H1 (cell line): ENCODE results near the gene PHLDA2. TPM values are rescaled to one million over a fixed set of nuclear protein-coding genes. Genes with fewer than 3 reads are reported as not detected.

Experiments used
- CTCF ChIA-PET: fragments of 300-600 bp; sonication (Branson Sonifier 250); formaldehyde crosslinking; loops from one replicate; lab custom pipeline; 2021; ENCODE audit not compliant: partially characterized antibody; lab: Charles Lee
- POLR2A ChIA-PET: fragments of 300-600 bp; sonication (Branson Sonifier 250); formaldehyde crosslinking; loops from one replicate; lab custom pipeline; 2021; ENCODE audit warnings: inconsistent platforms; ENCODE audit not compliant: partially characterized antibody; lab: Charles Lee
- DNase-seq, 2 experiments: peaks; one replicate each; pipeline versions ENCODE4 v3.0.0 to v3.0.0-alpha.2; 2010 to 2022; ENCODE audit warnings: low spot score in 2 of 2, low read depth in 1 of 2, mixed read lengths in 1 of 2
- FAIRE-seq: peaks from 2 replicates; lab custom pipeline; 2011; peaks lifted over from hg19 to GRCh38; lab: Jason Lieb, UNC
- H2AFZ ChIP-seq: 2 replicates; pipeline ENCODE4 v1.8.1; 2012; ENCODE audit warnings: low read length, inconsistent platforms
- H2AK5ac ChIP-seq: 2 replicates; pipeline ENCODE4 v1.6.1; 2013; ENCODE audit warnings: low read depth, low read length
- H2BK120ac ChIP-seq: replicated peaks from 2 replicates; pipeline ENCODE3; 2013; ENCODE audit warnings: low read depth, low read length, inconsistent platforms
- H2BK12ac ChIP-seq: 2 replicates; pipeline ENCODE4 v1.6.1; 2013; ENCODE audit warnings: low read depth, low read length
- H2BK15ac ChIP-seq: 2 replicates; pipeline ENCODE4 v1.6.1; 2013; ENCODE audit warnings: low read length
- H2BK20ac ChIP-seq: 2 replicates; pipeline ENCODE4 v1.6.1; 2013; ENCODE audit warnings: low read length
- H2BK5ac ChIP-seq: 2 replicates; pipeline ENCODE4 v1.6.1; 2013; ENCODE audit warnings: low read depth, low read length
- H3K14ac ChIP-seq: 2 replicates; pipeline ENCODE4 v1.6.1; 2013; ENCODE audit warnings: inconsistent platforms; ENCODE audit not compliant: insufficient read length
- H3K18ac ChIP-seq: 2 replicates; pipeline ENCODE4 v1.6.1; 2013; ENCODE audit warnings: low read length; ENCODE audit errors: extremely low read depth
- H3K23ac ChIP-seq: 2 replicates; pipeline ENCODE4 v1.6.1; 2013; ENCODE audit warnings: inconsistent platforms; ENCODE audit not compliant: insufficient read length
- H3K23me2 ChIP-seq: 2 replicates; pipeline ENCODE4 v1.6.1; 2013; ENCODE audit warnings: low read depth, low read length
- H3K27ac ChIP-seq: 2 replicates; pipeline ENCODE4 v1.6.1; 2011; ENCODE audit warnings: low read depth, low read length, inconsistent platforms
- H3K27me3 ChIP-seq, 4 experiments: replicated peaks in 1 of 4; 1 replicate in 1 of 4; 2 replicates in 3 of 4; pipeline versions ENCODE4 v1.6.1 to v1.8.1; 2011 to 2013; ENCODE audit warnings: low read length in 3 of 4, mild to moderate bottlenecking in 3 of 4, inconsistent platforms in 2 of 4, mixed read lengths in 2 of 4, moderate library complexity in 1 of 4; ENCODE audit not compliant: control insufficient read depth in 3 of 4, insufficient read depth in 3 of 4; ENCODE audit errors: extremely low read depth in 1 of 4
- H3K36me3 ChIP-seq, 4 experiments: 2 replicates each; pipeline versions ENCODE4 v1.6.1 to v1.8.1; 2011 to 2013; ENCODE audit warnings: mild to moderate bottlenecking in 4 of 4, low read length in 3 of 4, moderate library complexity in 2 of 4, control low read depth in 1 of 4, inconsistent platforms in 1 of 4; ENCODE audit not compliant: insufficient read depth in 4 of 4, control insufficient read depth in 2 of 4
- H3K4ac ChIP-seq: replicated peaks from 2 replicates; pipeline ENCODE3; 2013; ENCODE audit warnings: low read length, low read depth, mixed read lengths, inconsistent platforms; ENCODE audit not compliant: insufficient read length
- H3K4me1 ChIP-seq, 4 experiments: replicated peaks in 1 of 4; 1 replicate in 1 of 4; 2 replicates in 3 of 4; pipeline versions ENCODE4 v1.6.1 to v1.8.1; 2011 to 2013; ENCODE audit warnings: low read length in 3 of 4, inconsistent platforms in 2 of 4, mixed read lengths in 1 of 4; ENCODE audit not compliant: insufficient read depth in 4 of 4, control insufficient read depth in 3 of 4
- H3K4me2 ChIP-seq, 2 experiments: 2 replicates each; pipeline versions ENCODE4 v1.6.1 to v1.8.1; 2011 to 2013; ENCODE audit warnings: low read depth in 2 of 2, low read length in 2 of 2, control low read depth in 1 of 2, inconsistent platforms in 1 of 2, mild to moderate bottlenecking in 1 of 2; ENCODE audit not compliant: insufficient read depth in 1 of 2
- H3K4me3 ChIP-seq, 4 experiments: fragments of 200-600, 300-600 bp in 1 of 4; sonication (generic), shearing (Covaris generic), sonication (Bioruptor Twin) in 1 of 4; 2 replicates each; pipeline versions ENCODE4 v1.5.1 to v1.8.1; 2011 to 2016; ENCODE audit warnings: low read length in 4 of 4, low read depth in 3 of 4, control low read depth in 2 of 4, inconsistent platforms in 2 of 4, mild to moderate bottlenecking in 2 of 4, mixed read lengths in 1 of 4, moderate library complexity in 1 of 4; ENCODE audit not compliant: insufficient read depth in 2 of 4; ENCODE audit errors: extremely low read depth in 1 of 4
- H3K56ac ChIP-seq: replicated peaks from 2 replicates; pipeline ENCODE3; 2013; ENCODE audit warnings: low read depth, mild to moderate bottlenecking, mixed read lengths, low read length, inconsistent platforms; ENCODE audit not compliant: insufficient read length
- H3K79me1 ChIP-seq: 2 replicates; pipeline ENCODE4 v1.6.1; 2013; ENCODE audit warnings: low read depth, low read length, control low read depth
- H3K79me2 ChIP-seq, 2 experiments: 2 replicates each; pipeline versions ENCODE4 v1.6.1 to v1.8.1; 2012 to 2013; ENCODE audit warnings: low read length in 2 of 2, mild to moderate bottlenecking in 2 of 2, inconsistent platforms in 1 of 2; ENCODE audit not compliant: insufficient read depth in 2 of 2, control insufficient read depth in 1 of 2
- H3K9ac ChIP-seq, 4 experiments: replicated peaks in 1 of 4; 1 replicate in 1 of 4; 2 replicates in 3 of 4; pipeline versions ENCODE4 v1.6.1 to v1.8.1; 2011 to 2013; ENCODE audit warnings: low read depth in 3 of 4, low read length in 3 of 4, control low read depth in 2 of 4, mild to moderate bottlenecking in 2 of 4, moderate library complexity in 2 of 4, inconsistent platforms in 1 of 4; ENCODE audit errors: extremely low read depth in 1 of 4
- H3K9me3 ChIP-seq, 2 experiments: 2 replicates each; pipeline versions ENCODE4 v1.6.1 to v1.8.1; 2012 to 2013; ENCODE audit warnings: mild to moderate bottlenecking in 2 of 2, moderate library complexity in 2 of 2, control low read depth in 1 of 2, inconsistent platforms in 1 of 2, low read depth in 1 of 2, low read length in 1 of 2, mixed read lengths in 1 of 2; ENCODE audit not compliant: insufficient read depth in 2 of 2
- H4K20me1 ChIP-seq, 2 experiments: replicated peaks in 1 of 2; 2 replicates each; pipeline versions ENCODE3 to v1.8.1; 2011 to 2013; ENCODE audit warnings: inconsistent platforms in 2 of 2, low read length in 2 of 2, mild to moderate bottlenecking in 1 of 2; ENCODE audit not compliant: insufficient read depth in 2 of 2, control insufficient read depth in 1 of 2
- H4K5ac ChIP-seq: 2 replicates; pipeline ENCODE4 v1.6.1; 2013; ENCODE audit warnings: low read length, low read depth, mixed read lengths, inconsistent platforms; ENCODE audit not compliant: insufficient read length
- H4K8ac ChIP-seq: 2 replicates; pipeline ENCODE4 v1.8.0; 2013; ENCODE audit warnings: mild to moderate bottlenecking, moderate library complexity, low read length, inconsistent platforms; ENCODE audit not compliant: insufficient read depth; ENCODE audit errors: extremely low read depth
- H4K91ac ChIP-seq: replicated peaks from 2 replicates; pipeline ENCODE3; 2013; ENCODE audit warnings: low read length, mixed read lengths, inconsistent platforms; ENCODE audit not compliant: insufficient read length
- SAP30 ChIP-seq: fragments of 300-600 bp; sonication (generic); IDR thresholded peaks from 2 replicates; pipeline ENCODE4 v1.7.1; 2012; ENCODE audit warnings: low read length, moderate library complexity, mild to moderate bottlenecking, inconsistent platforms; ENCODE audit not compliant: insufficient read depth, insufficient replicate concordance
- WGBS, 2 experiments: shearing (Covaris generic) in 1 of 2; methylation state at CpG; one replicate each; pipeline versions ENCODE4 v1.1.6 to v1.1.7; 2013 to 2015; ENCODE audit warnings: low lambda C conversion rate in 2 of 2, mixed read lengths in 2 of 2, inconsistent platforms in 1 of 2, low coverage in 1 of 2, missing lambda C conversion rate in 1 of 2; ENCODE audit not compliant: insufficient replicate concordance in 2 of 2, insufficient coverage in 1 of 2, insufficient read length in 1 of 2; ENCODE audit errors: extremely low coverage in 1 of 2, missing lambda C conversion rate in 1 of 2; 5-methylcytosine and 5-hydroxymethylcytosine counted together
- polyA plus RNA-seq, 7 experiments: library from polyadenylated mRNA; depleted of rRNA in 3 of 7; stranded (reverse) in 5 of 7; unstranded in 2 of 7; fragments of >200 nt in 5 of 7; fragments of 200-250 nt in 2 of 7; gene quantifications; 1 replicate in 5 of 7; 2 replicates in 1 of 7; 4 replicates in 1 of 7; pipeline versions ENCODE4 v1.2.1 to v1.2.3, GENCODE V29; 2011 to 2013; ENCODE audit warnings: missing spikeins in 2 of 7, mixed read lengths in 2 of 7
- total RNA-seq: library from RNA; stranded (reverse); fragmentation: NEBNext Ultra II Directional; extraction: Animal tissue kit (Norgen Biotek cat#: 25700); gene quantifications from 2 replicates; pipeline ENCODE4 v1.2.1, GENCODE V29; 2021

PHLDA2 gene
- total and polyA plus RNA-seq, 2 of the 8 experiments (the other 6 are each of a cell fraction or from before 2014, with no cell fraction given) = 5.2 to 7.6 TPM

DNA sequence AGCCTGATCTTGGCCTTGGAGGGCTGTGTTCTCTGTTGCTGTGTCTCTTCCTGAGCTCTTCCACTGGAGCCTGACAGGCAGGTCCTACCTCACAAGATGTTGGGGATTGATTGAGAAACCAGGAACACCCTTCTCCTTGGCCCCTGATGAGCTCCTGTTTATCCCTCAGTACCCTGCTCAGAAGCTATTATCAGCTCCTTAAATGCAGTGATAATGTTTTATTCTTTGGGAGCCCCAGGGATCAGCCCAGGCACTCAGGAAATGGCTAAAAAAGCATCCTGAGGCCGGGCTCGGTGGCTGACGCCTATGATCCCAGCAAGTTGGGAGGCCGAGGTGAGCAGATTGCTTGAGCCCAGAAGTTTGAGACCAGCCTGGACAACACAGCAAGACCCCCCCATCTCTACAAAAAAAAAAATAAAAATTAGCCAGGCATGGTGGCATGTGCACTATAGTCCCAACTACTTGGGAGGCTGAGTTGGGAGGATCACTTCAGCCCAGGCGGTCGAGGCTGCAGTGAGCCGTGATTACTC lies 4.9 kb upstream of the PHLDA2 start:
- Histone ChIP-seq H3K23me2 (peaks cover 1% of the 10 kb centered on the region; the same call in 1 of the 2 replicates), H3K18ac (no peak overlapping the region), H4K91ac (no peak overlapping the region), H2BK120ac (no peak overlapping the region), H3K56ac (no peak overlapping the region), H3K9me3 (peaks cover 14 to 15% of the 10 kb centered on the region in 2 experiments), H2AK5ac (no peak overlapping the region), H4K20me1 (no peaks in the 10 kb centered on the region), H3K27ac (no peak overlapping the region), H4K5ac (no peak overlapping the region)
- POLR2A ChIA-PET = interaction anchor here (1.2 to 1.7 kb wide), 4 partner anchors 8 to 123 kb away, joined by 4 to 6 read pairs (median 4); partner anchors contain the start of gene CARS1
- FAIRE-seq = no peak
- TF ChIP-seq SAP30 = no peak
- TF ChIP-seq, all 59 proteins: peak for 0
- Histone ChIP-seq H3K14ac (no peak overlapping the region), H3K4me3 (no peak overlapping the region), H3K9ac (no peak overlapping the region), H3K23ac (no peak overlapping the region), H3K27me3 (peaks cover 6 to 10% (median 9%) of the 10 kb centered on the region in 4 experiments), H2BK15ac (no peak overlapping the region), H4K8ac (0 out of 2 replicates have a peak overlapping the region, but pooled peaks have one; percentile 18), H3K4ac (no peak overlapping the region), H2BK12ac (no peak overlapping the region), H3K4me1 (peaks cover 0 to 9% (median 2%) of the 10 kb centered on the region in 4 experiments; a peak in 5 of 7 replicates), H3K36me3 (no peaks in the 10 kb centered on the region), H2BK5ac (no peak overlapping the region), H3K79me1 (no peaks in the 10 kb centered on the region), H2AFZ (no peak overlapping the region), H2BK20ac (no peak overlapping the region), H3K79me2 (no peaks in the 10 kb centered on the region), H3K4me2 (no peak overlapping the region)
- 93% methylated on average over 7 of the region's 7 CpGs; no CpG with 5 or more reads in 1 of the 2 experiments for WGBS, 2 experiments
- CTCF ChIA-PET = interaction anchor here (0.6 to 9.4 kb wide), 10 partner anchors 8 to 433 kb away, joined by 3 to 129 read pairs (median 3); partner anchors contain the start of gene CDKN1C
- DNase-seq = no peak
